GM21515 (cell line): ENCODE data around the gene LCN12.

Experiments
- ATAC-seq: cut with Tn5 transposase; IDR thresholded peaks from one replicate; pipeline ENCODE4 v1.9.1; 2021; ENCODE audit not compliant: unreplicated experiment

The LCN12 gene

DNA sequence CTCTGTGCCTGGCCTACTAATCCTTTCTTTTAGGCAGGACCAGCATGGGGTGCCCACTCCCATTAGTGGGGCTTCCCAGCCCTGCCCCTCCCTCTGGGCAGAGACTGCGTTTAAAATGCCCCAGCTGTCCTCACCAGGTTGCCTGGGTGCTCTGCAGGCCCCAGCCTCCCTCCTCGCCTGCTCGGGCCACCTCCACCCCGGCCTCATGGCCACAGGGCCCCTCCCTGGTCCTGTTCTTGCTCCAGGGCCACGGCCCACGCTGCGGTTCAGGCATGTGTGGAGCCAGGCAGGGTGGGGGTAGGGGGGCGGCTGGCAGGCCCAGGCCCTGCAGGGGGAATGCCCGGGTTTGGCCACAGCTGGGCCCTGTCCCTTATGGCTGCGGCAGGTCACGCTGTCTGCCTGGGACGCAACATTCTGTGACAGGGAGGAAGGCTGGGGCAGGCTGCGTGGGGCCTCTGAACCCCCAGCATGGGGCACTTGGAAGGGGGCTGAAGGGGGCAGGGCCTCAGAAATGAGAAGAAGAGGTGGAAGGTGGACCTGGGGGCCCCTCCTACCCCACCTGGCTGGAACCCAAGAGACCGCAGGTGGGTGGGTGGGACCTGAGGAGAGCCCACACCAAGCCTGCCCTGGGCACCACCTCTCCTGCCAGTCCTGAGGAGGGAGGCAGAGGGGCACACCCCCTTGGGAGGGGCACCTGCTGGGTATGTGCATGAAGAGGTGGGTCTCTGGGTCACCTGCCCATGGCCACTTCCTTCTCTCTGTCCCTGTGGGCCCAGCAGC is at the start of gene LCN12:
Gene LCN12, plus strand, starts transcription at position 733 of the 780 bp plus-strand sequence. CDS start 55 bp downstream, outside the sequence.
- no peak for ATAC-seq

DNA sequence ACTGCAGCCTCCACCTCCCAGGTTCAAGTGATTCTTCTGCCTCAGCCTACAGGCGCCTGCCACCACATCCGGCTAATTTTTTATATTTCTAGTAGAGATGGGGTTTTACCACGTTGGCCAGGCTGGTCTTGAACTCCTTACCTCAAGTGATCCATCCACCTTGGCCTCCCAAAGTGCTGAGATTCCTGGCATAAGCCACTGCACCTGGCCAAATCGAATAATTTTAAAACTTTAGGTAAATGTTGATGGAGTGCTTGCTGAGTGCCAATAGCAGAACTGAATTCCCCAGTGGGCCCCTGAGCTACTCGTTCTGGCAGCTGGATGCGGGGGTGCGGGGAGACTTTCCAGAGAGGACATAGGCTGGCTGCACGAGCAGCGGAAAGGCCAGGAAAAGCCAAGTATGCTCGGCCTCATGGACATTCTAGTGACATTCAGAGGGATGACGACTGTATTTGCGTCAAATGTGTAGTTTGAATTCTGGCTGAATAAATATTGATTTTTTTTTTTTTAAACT is 49.0 kb upstream of the LCN12 start:
- no peak for ATAC-seq

- ATAC-seq = no peak
Measured at GRCh38 chr9:136906266-136906665, 45.8 kb upstream of the LCN12 start.

GRCh38 chr9:136907011-136907914 is 44.8 kb upstream of the LCN12 start:
- no peak for ATAC-seq

GRCh38 chr9:136910197-136910900 is 41.7 kb upstream of the LCN12 start:
- no peak for ATAC-seq

DNA sequence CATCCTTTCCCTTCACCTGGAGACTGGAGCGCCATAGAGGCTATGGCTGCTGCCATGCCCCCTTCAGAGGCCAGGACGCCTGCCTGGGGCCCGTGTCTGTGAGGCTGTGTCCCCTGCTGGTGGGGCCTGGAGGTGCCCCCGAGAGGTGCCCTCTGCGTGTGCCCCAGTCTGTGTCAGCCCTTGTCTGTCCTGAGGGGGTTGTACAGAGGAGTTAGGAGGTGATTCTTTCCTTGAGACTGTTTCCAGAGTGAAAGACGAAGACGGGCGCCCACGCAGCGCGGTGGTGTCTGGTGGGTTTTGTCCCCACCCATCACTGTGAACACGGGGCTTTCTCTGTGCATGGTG is 41.2 kb upstream of the LCN12 start:
- no peak for ATAC-seq

DNA sequence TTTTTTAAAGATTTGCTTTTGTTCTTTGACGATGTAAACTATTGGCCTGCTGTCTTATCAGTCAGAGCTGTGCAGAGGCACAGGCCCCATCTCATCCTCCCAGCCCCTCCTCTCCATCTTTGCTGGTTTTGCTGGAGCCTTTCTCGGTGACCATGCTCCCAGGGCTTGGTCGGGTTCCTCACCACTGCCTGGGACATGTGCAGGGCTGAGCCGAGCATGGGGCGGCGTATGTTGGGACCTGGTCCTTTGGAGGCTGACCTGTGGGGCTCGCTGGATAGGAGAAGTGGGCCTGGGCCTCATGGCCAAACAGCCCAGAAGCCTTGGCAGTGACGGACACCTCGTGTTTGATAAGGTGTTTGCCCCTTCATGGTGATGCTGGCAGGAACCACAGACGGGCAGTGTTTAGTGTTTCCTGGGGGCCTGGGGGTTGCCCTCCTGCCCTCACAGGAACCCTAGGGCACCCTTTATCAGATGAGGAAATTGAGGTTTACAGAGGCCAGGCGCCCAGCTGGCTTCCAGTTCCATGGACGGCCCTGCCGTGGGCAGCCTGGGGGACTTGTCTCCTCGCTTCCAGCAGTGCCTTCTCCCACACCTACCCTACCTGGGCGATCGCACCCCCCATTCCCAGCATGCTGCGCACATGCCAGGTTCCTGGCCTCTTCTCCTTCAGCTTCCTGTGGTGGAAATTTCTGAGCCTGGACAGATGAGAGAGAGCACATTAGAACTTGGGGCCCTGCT is 38.2 kb upstream of the LCN12 start:
- ATAC-seq = no peak

DNA sequence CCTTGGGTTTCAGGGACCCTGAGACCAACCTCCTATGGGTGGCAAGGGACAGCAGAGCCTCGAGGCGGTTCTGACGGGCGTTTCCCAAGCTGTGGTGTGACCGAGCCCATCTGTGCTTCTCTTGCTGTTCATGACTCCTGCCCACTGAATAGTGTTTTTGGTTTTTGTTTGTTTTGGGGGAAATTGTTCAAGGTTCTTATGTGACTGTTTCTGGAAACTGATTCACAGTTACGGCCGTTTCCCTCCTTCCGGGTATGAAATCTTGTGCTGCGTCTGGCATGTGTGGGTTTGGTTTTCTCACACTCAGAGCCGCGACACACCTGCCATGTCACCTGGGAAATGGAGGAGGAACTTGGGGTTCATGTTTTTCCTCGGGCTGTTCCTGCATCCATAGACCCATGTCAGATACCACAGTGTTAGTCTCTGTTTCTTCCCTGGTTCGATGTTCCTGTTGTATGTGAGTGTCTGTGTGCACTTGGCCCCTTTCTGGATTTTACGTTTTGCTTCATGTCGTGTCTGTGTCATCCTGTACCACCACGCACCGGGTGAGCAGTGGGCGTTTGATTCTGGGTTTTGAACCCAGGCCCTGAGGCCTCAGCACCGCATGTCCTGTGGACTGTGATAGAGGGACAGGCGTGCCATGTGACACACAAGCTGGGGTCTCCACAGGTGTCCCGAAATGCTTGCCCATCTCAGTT is 36.3 kb upstream of the LCN12 start:
- no peak for ATAC-seq

DNA sequence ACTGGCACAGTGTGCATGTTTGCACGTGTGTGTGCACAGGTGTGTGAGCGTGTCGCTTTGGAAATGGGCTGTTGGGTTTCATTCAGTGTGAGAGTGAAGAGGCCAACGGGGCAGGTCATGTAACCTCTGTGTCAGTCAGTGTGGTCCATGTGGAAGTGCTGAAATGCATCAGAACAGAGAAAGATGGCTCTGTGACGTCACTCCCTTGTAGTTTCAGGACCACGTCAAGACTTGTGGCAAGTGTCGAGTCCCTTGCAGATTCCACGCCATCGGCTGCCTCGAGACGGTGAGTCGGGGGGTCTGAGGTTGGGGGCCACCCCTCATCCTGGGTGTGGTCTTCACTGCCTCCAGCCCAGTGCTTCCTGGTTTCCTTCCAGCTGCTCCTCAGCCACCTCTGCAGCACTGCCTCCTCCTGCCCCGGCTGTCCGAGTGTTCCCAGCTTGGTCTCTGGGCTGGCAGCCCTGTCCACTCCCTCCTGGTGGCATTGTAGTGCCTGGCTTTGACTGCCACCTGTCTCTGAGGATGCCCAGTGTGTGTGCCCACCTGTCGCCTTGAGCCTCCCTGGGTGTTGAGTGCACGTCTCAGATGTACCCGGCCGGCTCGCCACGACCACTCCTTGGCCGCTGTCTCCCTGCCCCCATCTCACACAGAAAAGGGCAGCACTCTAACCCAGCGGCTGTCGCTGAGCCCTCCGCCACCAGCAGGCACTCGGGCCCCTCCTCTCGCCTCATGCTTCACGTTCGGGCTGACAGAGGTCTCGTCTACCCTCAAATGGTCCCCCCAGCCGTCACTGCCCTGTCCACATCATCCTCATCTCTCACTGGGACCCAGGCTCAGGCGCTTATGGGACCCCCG is 35.5 kb upstream of the LCN12 start:
- no peak for ATAC-seq

DNA sequence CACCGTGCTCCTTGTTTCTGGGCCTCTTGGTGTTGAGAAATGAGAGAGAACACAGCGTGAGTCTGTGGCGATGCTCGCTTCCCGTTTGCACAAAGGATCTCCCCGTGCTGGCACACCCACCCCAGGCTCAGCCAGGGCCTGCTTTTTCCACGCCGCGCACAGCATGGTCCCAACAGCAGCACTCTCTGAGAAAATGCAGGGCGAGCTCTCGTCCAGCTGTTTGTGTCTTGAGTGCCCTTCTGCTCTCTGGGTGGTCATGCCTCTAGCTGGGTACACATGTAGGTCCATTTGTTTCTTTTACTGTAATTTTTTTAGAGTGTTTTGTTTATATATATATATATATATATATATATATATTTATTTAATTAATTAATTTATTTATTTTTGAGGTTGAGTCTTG is 34.2 kb upstream of the LCN12 start:
- ATAC-seq = no peak

- no peak for ATAC-seq
Measured at GRCh38 chr9:136920069-136920468, 32.0 kb upstream of the LCN12 start.

DNA sequence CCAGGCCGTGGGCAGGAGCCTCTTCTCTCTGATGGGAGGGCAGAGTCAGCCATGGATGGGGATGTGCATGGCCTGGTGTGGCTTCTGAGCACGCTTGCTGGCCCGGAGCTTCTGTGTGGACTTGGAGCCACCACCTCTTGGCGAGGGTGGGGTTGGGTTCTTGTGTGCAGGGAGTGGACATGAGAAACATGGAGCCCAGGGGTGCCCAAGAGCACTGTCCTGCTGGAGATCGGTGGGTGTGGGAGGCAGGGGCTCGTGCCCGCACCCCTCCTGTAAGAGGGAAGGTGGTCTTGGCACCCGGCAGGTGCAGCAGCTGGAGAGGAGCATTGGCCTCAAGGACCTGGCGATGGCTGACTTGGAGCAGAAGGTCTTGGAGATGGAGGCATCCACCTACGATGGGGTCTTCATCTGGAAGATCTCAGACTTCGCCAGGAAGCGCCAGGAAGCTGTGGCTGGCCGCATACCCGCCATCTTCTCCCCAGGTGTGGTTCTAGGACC is 31.3 kb upstream of the LCN12 start:
- ATAC-seq = no peak

GRCh38 chr9:136921307-136921706 is 30.8 kb upstream of the LCN12 start:
- no peak for ATAC-seq

DNA sequence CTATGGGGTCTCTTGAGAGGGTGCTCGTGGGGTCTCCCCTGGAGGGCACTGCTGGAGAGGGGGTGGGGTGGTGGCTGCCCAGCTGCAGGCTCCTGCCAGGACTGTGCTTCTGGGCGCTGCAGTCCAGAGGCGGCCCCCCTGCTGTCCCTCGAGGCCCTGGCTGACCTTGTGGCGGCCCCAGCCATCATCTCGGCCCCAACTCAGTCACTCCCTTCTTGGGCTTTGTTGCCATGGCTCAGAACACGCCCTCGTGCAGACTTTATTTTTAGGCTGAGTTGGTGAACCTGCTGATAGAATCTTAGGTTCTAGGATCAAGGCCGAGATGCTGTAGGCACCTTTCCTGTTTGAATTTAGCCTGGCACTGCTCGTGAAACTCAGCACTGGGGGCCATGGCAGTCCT is 30.4 kb upstream of the LCN12 start:
- no peak for ATAC-seq

DNA sequence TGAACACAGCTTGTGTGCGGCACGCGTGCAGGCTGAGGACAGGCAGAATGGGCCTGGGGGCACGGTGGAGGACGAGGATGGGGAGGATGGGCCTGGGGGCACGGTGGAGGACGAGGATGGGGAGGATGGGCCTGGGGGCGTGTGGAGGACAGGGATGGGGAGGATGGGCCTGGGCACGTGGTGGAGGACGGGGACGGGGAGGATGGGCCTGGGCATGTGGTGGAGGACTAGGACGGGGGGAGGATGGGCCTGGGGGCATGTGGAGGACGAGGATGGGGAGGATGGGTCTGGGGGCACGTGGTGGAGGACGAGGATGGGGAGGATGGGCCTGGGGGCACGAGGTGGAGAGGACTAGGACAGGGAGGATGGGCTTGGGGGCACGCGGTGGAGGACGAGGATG is 29.5 kb upstream of the LCN12 start:
- no peak for ATAC-seq

DNA sequence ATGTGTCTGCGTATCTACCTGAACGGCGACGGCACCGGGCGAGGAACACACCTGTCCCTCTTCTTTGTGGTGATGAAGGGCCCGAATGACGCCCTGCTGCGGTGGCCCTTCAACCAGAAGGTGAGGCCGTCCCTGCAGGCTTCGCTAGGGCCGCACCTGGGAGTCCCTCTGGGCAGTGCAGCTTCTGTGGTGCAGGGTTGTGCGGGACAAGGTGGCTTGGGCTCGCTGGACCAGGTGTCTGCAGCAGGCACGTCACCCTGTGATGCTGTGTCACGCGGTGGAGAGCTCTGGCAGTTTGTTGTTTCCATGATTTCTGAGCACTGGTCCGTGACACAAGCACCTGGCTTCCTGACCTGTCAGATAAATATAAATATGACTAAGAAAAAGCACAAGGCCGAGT is 28.2 kb upstream of the LCN12 start:
- no peak for ATAC-seq

DNA sequence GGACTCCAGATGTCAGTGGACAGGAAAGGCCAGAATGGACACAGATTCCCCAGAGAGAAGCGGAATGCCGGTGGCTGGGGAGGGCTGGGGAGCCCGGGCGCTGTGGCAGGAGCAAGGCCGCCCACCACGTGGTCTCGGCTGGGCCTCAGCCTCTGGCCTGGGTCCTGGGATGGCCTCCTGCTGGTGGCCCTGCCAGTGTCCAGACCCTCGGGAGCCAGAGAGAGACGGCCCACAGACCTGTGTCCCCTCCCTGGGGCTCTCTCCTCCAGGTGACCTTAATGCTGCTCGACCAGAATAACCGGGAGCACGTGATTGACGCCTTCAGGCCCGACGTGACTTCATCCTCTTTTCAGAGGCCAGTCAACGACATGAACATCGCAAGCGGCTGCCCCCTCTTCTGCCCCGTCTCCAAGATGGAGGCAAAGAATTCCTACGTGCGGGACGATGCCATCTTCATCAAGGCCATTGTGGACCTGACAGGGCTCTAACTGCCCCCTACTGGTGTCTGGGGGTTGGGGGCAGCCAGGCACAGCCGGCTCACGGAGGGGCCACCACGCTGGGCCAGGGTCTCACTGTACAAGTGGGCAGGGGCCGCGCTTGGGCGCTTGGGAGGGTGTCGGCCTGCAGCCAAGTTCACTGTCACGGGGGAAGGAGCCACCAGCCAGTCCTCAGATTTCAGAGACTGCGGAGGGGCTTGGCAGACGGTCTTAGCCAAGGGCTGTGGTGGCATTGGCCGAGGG is 26.5 kb upstream of the LCN12 start:
- no peak for ATAC-seq

- no peak for ATAC-seq
Measured at GRCh38 chr9:136926154-136926704, 25.8 kb upstream of the LCN12 start.
